Mucosa of rectum (tissue), 2 donors: ENCODE results near the gene RALGPS2.
"Not testable (repeated sequence)": the region's sequence is repeated elsewhere in the genome, so short reads cannot be mapped to it uniquely, and the experiment has no call there.

ENCODE experiments used
- H3K27ac ChIP-seq, 2 donors: one replicate each; pipeline ENCODE4 v1.7.0; 2013; ENCODE audit warnings: inconsistent platforms in 2 of 2, low read depth in 2 of 2, low read length in 2 of 2
- H3K27me3 ChIP-seq, 2 donors: one replicate each; pipeline ENCODE4 v1.7.0; 2013; ENCODE audit warnings: low read length in 2 of 2; ENCODE audit not compliant: control insufficient read depth in 2 of 2, insufficient read depth in 2 of 2
- H3K36me3 ChIP-seq, 2 donors: one replicate each; pipeline ENCODE4 v1.7.0; 2013; ENCODE audit warnings: low read length in 2 of 2; ENCODE audit not compliant: control insufficient read depth in 2 of 2, insufficient read depth in 2 of 2
- H3K4me1 ChIP-seq, 2 donors: one replicate each; pipeline ENCODE4 v1.7.0; 2013; ENCODE audit warnings: low read length in 2 of 2, mild to moderate bottlenecking in 1 of 2; ENCODE audit not compliant: control insufficient read depth in 2 of 2, insufficient read depth in 2 of 2
- H3K4me3 ChIP-seq, 2 donors: one replicate each; pipeline ENCODE4 v1.7.0; 2013; ENCODE audit warnings: low read length in 2 of 2
- H3K9ac ChIP-seq, 2 donors: one replicate each; pipeline ENCODE4 v1.7.0; 2013; ENCODE audit warnings: low read length in 2 of 2, low read depth in 1 of 2, mild to moderate bottlenecking in 1 of 2
- H3K9me3 ChIP-seq, 2 donors: one replicate each; pipeline ENCODE4 v1.7.0; 2013; ENCODE audit warnings: low read length in 2 of 2; ENCODE audit not compliant: control insufficient read depth in 2 of 2
- donor health status: healthy.
- donor health status: Normal muscosa, but diverticular disease.

RALGPS2 gene

DNA sequence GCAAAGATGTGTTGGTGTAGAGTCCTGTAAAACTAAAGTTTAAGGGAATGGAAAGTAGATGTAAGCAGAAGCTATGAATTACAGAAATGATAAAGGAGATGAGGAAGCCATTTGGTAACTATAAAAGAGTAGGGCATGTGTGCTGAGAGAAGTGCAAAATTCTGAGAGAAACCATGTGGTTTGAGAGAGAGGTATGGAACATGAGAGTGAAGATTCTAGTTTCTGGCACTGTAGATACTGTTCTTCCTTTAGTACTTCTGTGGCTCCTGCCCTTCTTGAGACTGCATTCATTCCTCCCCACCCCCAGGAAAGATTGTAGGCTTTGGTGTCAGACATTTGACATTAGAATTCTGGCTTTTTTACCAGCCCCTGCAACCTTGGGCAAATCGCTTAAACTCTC lies 15.4 kb downstream of the RALGPS2 start:
- Histone ChIP-seq H3K27ac (no peak overlapping the region), H3K4me1 (no peaks in the 10 kb centered on the region), H3K27me3 (no peaks in the 10 kb centered on the region), H3K9ac (no peak overlapping the region), H3K4me3 (no peak overlapping the region), H3K9me3 (no peaks in the 10 kb centered on the region), H3K36me3 (no peaks in the 10 kb centered on the region)

DNA sequence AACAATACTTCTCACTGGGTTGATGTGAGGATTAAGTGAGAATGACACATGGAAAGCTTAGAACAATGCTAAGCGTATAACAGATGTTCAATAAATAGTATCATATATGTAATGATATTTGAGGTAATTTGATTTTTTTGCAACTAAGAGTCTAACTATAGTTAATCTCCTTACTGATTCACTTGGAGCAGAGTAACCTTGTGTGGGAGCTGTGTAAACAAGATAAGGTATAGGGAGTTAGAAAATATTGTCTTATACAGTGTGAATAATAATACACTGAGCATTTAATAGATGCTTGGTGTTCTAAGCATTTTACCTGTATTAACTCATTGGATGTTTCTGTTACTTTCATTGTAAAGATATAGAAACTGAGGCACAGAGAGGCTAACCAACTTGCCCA lies 15.9 kb downstream of the RALGPS2 start:
- H3K4me3 ChIP-seq = no peak overlapping the region
- H3K9ac ChIP-seq = no peak overlapping the region
- H3K36me3 ChIP-seq = no peaks in the 10 kb centered on the region
- no peaks in the 10 kb centered on the region for H3K4me1 ChIP-seq
- no peak overlapping the region for H3K27ac ChIP-seq
- H3K9me3 ChIP-seq = no peaks in the 10 kb centered on the region
- no peaks in the 10 kb centered on the region for H3K27me3 ChIP-seq

DNA sequence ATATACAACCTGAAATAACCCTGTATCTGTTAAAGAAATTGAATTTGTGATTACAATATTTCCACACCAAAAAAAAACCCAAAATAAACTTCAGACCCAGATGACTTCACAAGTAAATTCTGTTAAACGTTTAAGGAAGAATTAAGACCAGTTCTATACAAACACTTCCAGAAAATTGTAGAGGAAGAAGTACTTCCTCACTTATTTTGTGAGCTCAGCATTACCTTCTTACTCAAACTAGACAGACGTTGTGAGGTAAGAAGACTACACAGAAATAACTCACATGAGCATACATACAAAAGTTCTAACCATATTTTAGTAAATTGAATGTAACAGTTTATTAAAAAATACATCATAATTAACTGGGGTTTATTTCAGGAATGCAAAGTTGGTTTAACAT lies 18.8 kb downstream of the RALGPS2 start:
- H3K27ac ChIP-seq = no peak overlapping the region
- H3K4me1 ChIP-seq = no peaks in the 10 kb centered on the region
- H3K36me3 ChIP-seq = peaks cover 0 to 3% of the 10 kb centered on the region in 2 donors
- H3K9me3 ChIP-seq = no peaks in the 10 kb centered on the region
- no peak overlapping the region for H3K9ac ChIP-seq
- no peak overlapping the region for H3K4me3 ChIP-seq
- H3K27me3 ChIP-seq = no peaks in the 10 kb centered on the region

DNA sequence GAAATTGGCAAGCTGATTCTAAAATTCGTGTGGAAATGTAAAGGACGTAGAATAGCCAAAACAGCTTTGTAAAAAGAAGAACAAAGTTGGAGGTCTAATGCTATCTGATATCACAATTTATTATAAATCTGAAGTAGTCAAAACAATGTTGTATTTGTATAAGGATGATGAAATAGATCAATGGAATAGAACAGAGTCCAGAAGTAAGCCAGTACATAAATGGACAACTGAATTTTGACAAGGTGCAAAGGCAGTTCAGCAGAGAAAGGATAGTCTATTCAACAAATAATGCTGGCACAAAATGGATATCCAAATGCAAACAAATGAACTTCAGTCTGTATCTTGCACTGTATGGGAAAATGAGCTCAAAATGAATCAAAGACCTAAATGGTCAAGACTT lies 20.2 kb downstream of the RALGPS2 start:
- H3K27me3 ChIP-seq = no peaks in the 10 kb centered on the region
- H3K27ac ChIP-seq = no peak overlapping the region
- no peak overlapping the region for H3K9ac ChIP-seq
- H3K4me3 ChIP-seq = no peak overlapping the region
- H3K4me1 ChIP-seq = no peaks in the 10 kb centered on the region
- H3K36me3 ChIP-seq = peaks cover 0 to 3% of the 10 kb centered on the region in 2 donors
- H3K9me3 ChIP-seq = no peaks in the 10 kb centered on the region

DNA sequence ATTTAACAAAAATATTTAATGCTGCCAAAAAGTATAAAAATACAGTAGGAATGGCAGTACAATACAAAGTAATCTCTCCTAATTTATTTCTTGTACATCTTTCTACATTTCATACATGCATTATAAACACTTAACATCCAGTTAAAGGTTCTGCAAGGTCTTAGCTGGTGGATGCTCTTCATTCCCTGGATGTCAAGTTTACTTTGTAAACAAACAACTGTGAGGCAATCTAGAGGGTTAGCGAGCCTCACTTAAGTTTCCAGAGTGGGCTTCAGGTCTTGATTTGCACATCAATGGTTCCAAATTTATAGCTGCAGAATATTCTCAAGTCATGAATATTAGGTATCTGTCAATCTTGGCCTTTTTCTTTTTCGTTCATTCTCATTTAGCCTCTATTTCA lies 21.3 kb downstream of the RALGPS2 start:
- Histone ChIP-seq H3K4me1 (no peaks in the 10 kb centered on the region), H3K36me3 (peaks cover 0 to 3% of the 10 kb centered on the region in 2 donors), H3K27ac (no peak overlapping the region), H3K4me3 (no peak overlapping the region), H3K9me3 (no peaks in the 10 kb centered on the region), H3K9ac (no peak overlapping the region), H3K27me3 (no peaks in the 10 kb centered on the region)

DNA sequence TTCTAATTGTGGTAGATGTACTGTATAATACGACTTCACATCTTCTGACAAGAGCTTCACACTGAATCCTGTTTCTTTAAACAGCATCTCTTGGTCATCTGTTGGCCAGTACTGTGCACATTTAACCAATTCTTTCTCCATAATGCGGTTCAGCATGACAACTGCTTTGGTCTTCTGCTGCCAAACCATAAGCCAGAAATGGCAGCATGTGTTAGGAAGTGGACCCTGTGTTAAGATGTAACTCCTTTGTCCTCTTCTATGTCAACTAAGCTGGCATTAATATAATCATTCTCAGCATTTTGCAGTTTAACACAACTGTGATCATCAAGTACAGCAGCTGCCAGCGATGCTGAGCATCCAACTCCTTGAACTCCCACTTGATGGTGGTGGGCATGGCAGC lies 22.3 kb downstream of the RALGPS2 start:
- not testable (repeated sequence) for H3K4me1 ChIP-seq, H3K36me3 ChIP-seq, H3K4me3 ChIP-seq, H3K9ac ChIP-seq, H3K9me3 ChIP-seq, H3K27me3 ChIP-seq, H3K27ac ChIP-seq

DNA sequence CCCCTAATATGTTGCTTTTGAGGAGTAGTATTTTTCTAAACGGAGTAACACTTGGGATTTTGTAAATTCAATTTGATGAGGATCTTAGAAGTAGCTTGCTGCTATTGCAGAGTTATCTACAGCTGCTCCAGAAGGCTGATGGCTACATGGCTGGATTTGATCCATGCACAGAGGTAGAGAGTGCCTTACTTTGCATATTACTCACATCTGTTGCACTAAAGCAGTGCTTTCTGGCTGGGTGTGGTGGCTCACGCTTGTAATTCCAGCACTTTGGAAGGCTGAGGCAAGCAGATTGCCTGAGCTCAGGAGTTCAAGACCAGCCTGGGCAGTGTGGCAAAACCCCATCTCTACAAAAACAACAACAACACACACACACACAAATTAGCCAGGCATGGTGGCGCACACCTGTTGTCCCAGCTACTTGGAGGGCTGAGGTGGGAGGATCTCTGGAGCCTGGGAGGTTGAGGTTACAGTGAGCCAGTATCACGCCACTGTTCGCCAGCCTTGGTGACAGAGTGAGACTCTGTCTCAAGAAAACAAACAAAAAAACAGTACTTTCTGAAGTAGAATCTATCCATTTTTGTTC lies 24.6 kb downstream of the RALGPS2 start:
- Histone ChIP-seq H3K4me3 (no peak overlapping the region), H3K27ac (no peak overlapping the region), H3K36me3 (peaks cover 0 to 3% of the 10 kb centered on the region in 2 donors), H3K9ac (no peak overlapping the region), H3K4me1 (no peaks in the 10 kb centered on the region), H3K9me3 (no peaks in the 10 kb centered on the region), H3K27me3 (no peaks in the 10 kb centered on the region)

DNA sequence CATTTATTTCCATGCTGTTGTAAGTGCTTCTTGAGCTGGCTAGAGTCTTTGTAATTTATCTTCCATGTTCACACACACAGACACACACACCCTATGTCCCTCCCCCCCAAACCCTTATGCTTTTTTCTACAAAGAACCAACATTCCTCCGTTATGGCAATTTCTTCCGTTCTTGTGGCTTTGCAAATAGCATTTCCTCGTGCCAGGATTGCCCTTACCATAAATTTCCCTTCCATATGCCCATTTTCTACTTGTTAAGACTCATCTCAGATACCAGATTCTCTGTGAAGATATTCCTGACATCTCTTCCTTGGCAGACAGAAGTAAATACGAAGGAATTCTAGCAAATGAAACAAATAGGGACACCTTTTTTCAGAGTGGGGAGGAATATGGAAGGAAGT lies 26.0 kb downstream of the RALGPS2 start:
- Histone ChIP-seq H3K9me3 (no peaks in the 10 kb centered on the region), H3K4me3 (no peak overlapping the region), H3K27me3 (no peaks in the 10 kb centered on the region), H3K27ac (no peak overlapping the region), H3K9ac (no peak overlapping the region), H3K4me1 (no peaks in the 10 kb centered on the region), H3K36me3 (peaks cover 0 to 3% of the 10 kb centered on the region in 2 donors)

DNA sequence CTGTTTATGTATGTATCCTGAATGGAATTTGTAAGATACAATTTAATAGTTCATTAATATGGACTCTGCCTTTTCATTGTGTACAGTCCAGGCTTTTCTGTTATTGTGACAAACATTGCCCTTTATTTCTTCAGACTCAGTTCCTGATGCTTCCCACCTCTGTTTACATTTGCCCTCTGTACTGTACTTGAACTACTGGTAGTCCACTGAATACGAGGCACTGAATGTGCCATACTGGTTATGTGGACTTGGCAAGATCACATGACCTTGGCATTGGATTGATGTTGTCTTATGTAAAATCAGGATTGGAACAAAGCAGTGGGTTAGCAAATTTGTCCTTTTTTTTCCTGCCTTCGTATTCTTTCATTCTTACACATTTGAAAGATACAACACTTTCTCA lies 27.8 kb downstream of the RALGPS2 start:
- H3K27me3 ChIP-seq = no peaks in the 10 kb centered on the region
- H3K9ac ChIP-seq = no peak overlapping the region
- H3K4me3 ChIP-seq = no peak overlapping the region
- H3K36me3 ChIP-seq = no peaks in the 10 kb centered on the region
- no peaks in the 10 kb centered on the region for H3K9me3 ChIP-seq
- no peak overlapping the region for H3K27ac ChIP-seq
- no peaks in the 10 kb centered on the region for H3K4me1 ChIP-seq

DNA sequence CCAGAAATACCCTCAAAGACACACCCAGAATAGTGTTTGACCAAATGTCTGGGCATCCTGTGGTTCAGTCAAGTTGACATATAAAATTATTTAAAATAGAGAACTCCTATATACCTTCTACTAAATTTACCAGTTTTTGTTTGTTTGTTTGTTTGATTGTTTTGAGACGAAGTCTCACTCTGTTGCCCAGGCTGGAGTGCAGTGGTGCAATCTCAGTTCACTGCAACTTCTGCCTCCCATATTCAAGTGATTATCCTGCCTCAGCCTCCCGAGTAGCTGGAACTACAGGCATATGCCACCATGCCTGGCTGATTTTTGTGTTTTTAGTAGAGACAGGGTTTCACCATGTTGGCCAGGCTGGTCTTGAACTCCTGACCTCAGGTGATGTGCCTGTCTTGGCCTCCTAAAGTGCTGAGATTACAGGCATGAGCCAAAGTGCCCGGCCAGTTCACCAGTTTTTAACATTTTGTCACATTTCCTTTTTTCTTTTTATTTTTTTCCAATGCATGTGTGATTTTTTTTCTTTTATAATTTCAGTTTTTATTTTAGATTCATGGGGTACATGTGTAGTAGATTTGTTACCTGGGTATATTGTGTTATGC lies 29.7 kb downstream of the RALGPS2 start:
- not testable (repeated sequence) for H3K36me3 ChIP-seq, H3K27ac ChIP-seq, H3K27me3 ChIP-seq, H3K4me1 ChIP-seq, H3K9ac ChIP-seq, H3K4me3 ChIP-seq, H3K9me3 ChIP-seq
